Uterus (tissue), 4 donors: ENCODE measurements around the gene COL13A1. TPM values are rescaled to one million over a fixed set of nuclear protein-coding genes. Genes with fewer than 3 reads are reported as not detected.

ENCODE experiments used
- DNase-seq, 2 donors: peaks; one replicate each; pipeline ENCODE4 v3.0.0-alpha.2; 2019 to 2020
- H3K27ac ChIP-seq, 2 donors: fragments of 200-600 bp; sonication (generic); 1 replicate in 1 of 2; 2 replicates in 1 of 2; pipeline ENCODE4 v1.5.1; 2016 to 2018
- H3K27me3 ChIP-seq, 2 donors: fragments of 200-600 bp; sonication (generic); one replicate each; pipeline ENCODE4 v1.5.1; 2018 to 2019; ENCODE audit warnings: control low read depth in 1 of 2
- H3K36me3 ChIP-seq, 2 donors: fragments of 200-600 bp; sonication (generic); one replicate each; pipeline ENCODE4 v1.5.1; 2019; ENCODE audit warnings: control low read depth in 1 of 2
- H3K4me1 ChIP-seq, 2 donors: fragments of 200-600 bp; sonication (generic); one replicate each; pipeline ENCODE4 v1.5.1; 2018 to 2019; ENCODE audit warnings: control low read depth in 1 of 2
- H3K4me3 ChIP-seq, 2 donors: fragments of 200-600 bp; sonication (generic); 1 replicate in 1 of 2; 2 replicates in 1 of 2; pipeline ENCODE4 v1.5.1; 2018 to 2019; ENCODE audit warnings: mild to moderate bottlenecking in 1 of 2
- H3K9me3 ChIP-seq, 2 donors: fragments of 200-600 bp; sonication (generic); one replicate each; pipeline ENCODE4 v1.5.1; 2019; ENCODE audit warnings: control low read depth in 1 of 2
- POLR2A ChIP-seq, 2 donors: fragments of 450-650 bp; IDR thresholded peaks; one replicate each; pipeline ENCODE4 v1.6.1; 2016; ENCODE audit warnings: antibody characterized with exemption in 2 of 2, mild to moderate bottlenecking in 1 of 2, moderate library complexity in 1 of 2
- intact Hi-C: fragments of 100-400 bp; cut with DNase I; formaldehyde crosslinking; loops from one replicate; pipeline ENCODE4 v1.15.1; 2023; ENCODE audit warnings: low total_unique reads
- total RNA-seq, 4 donors: library from RNA; depleted of rRNA in 3 of 4; stranded (reverse); fragments of >200 nt in 3 of 4; gene quantifications; one replicate each; pipeline versions ENCODE4 v1.1.0 to v1.2.4, GENCODE V29; 2014 to 2023
- TF ChIP-seq, protein P1 (sequence below), 4 experiments: fragments of 200-600 bp in 2 of 4; fragments of 450-650 bp in 2 of 4; sonication (generic) in 2 of 4; IDR thresholded peaks; one replicate each; pipeline ENCODE4 v1.5.1; 2016 to 2019; ENCODE audit warnings: antibody characterized with exemption in 4 of 4, mild to moderate bottlenecking in 2 of 4, moderate library complexity in 1 of 4
- donor health status: DM: yes; HTN: yes; CAD: no.

Gene COL13A1
- total RNA-seq, 4 donors from 2014 or later = 2.1 to 13.9 (median 3.6) TPM; not detected in 1

DNA sequence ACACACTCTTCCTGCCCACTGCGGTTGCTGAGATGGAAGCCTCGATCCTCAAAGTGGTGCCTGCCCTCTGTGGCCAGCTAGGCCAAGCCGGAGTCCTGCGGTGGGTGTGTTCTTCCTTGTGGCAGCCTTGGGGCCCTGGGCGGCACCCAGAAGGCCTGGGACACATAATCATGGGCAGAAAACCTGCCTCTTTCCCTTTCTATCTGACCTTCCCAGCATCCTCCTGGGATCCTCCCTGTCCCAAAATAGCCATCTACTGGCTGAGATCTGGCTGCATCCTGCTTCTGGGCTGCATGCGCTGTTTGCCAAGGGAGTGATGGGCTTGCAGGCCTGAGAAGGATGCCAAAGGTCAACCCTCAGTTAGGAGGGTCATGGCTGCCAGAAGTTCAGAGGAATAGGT is 23.9 kb downstream of the COL13A1 start:
- no peak for DNase-seq
- Histone ChIP-seq H3K9me3 (no peaks in the 10 kb centered on the region), H3K4me1 (no peaks in the 10 kb centered on the region), H3K4me3 (no peak overlapping the region), H3K27ac (no peak overlapping the region), H3K36me3 (no peaks in the 10 kb centered on the region), H3K27me3 (no peaks in the 10 kb centered on the region)
- intact Hi-C loops = no loop called here
- TF ChIP-seq, protein P1, sequence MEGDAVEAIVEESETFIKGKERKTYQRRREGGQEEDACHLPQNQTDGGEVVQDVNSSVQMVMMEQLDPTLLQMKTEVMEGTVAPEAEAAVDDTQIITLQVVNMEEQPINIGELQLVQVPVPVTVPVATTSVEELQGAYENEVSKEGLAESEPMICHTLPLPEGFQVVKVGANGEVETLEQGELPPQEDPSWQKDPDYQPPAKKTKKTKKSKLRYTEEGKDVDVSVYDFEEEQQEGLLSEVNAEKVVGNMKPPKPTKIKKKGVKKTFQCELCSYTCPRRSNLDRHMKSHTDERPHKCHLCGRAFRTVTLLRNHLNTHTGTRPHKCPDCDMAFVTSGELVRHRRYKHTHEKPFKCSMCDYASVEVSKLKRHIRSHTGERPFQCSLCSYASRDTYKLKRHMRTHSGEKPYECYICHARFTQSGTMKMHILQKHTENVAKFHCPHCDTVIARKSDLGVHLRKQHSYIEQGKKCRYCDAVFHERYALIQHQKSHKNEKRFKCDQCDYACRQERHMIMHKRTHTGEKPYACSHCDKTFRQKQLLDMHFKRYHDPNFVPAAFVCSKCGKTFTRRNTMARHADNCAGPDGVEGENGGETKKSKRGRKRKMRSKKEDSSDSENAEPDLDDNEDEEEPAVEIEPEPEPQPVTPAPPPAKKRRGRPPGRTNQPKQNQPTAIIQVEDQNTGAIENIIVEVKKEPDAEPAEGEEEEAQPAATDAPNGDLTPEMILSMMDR (IDR thresholded peaks at IDR 0.05) = no peak
- TF ChIP-seq POLR2A (IDR thresholded peaks at IDR 0.05) = no peak

DNA sequence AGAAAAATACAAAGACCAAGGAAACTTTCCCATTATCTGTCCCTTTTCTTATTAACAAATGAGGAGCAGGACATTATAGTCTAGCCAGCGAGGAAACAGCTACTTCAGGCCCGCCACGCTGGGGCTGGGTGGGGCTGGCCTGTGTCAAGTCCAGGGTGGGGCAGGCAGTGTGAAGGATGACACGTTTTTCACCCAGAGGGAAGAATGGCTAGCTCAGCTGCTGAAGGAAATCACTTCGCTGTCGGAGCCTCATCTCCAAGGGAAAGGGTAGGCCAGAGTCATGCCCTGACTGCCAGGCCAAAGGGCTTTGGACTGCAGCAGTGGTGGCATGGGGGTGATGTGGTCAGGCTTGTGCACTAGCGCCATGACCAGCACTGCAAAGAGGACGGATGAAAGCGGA is 24.4 kb downstream of the COL13A1 start:
- DNase-seq = no peak
- no peak overlapping the region for H3K27ac ChIP-seq
- no peaks in the 10 kb centered on the region for H3K4me1 ChIP-seq
- H3K4me3 ChIP-seq = no peak overlapping the region
- intact Hi-C loops = no loop called here
- H3K27me3 ChIP-seq = no peaks in the 10 kb centered on the region
- H3K36me3 ChIP-seq = no peaks in the 10 kb centered on the region
- no peak for TF ChIP-seq POLR2A (IDR thresholded peaks at IDR 0.05)
- TF ChIP-seq, protein P1 (IDR thresholded peaks at IDR 0.05) = no peak
- no peaks in the 10 kb centered on the region for H3K9me3 ChIP-seq

DNA sequence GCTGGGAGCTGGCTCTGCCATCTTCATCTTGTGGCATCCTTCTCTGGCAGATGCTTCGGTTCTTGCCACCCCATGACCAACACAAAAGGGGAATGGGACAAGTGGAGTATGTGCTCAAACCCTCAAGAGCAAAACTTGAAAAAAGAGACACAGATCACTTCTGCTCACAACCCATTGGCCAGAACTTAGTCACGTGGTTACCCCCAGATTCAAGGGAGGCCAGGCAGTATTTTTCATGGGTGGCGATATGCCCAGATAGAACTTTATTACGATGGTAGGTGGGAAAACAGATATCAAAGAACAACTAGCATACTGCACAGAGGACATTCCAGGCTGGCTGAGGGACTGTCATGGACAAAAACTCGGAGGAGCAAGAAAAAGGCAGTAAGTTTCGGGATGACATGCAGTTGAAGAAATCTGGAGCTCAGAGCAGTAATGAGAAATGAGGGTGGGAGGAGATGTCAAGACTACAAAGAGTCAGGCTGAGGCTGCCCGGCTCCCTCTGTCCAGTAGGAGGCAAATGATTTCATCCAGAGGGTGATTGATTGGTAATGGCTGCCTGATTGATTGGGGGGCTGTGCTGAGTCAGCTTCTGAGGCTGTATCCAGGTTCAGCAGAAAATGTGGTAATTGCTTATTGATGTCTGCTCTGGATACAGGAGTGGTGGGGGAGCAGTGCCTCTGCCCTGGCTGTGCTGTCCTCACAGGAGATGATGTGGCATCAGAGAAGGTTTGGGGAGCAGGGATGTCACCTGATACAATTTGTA is 25.3 kb downstream of the COL13A1 start:
- H3K4me1 ChIP-seq = no peaks in the 10 kb centered on the region
- H3K27me3 ChIP-seq = no peaks in the 10 kb centered on the region
- no peaks in the 10 kb centered on the region for H3K9me3 ChIP-seq
- no peak overlapping the region for H3K4me3 ChIP-seq
- TF ChIP-seq, protein P1 (IDR thresholded peaks at IDR 0.05) = no peak
- no peak for TF ChIP-seq POLR2A (IDR thresholded peaks at IDR 0.05)
- intact Hi-C loops = no loop called here
- no peak for DNase-seq
- H3K27ac ChIP-seq = no peak overlapping the region
- no peaks in the 10 kb centered on the region for H3K36me3 ChIP-seq

DNA sequence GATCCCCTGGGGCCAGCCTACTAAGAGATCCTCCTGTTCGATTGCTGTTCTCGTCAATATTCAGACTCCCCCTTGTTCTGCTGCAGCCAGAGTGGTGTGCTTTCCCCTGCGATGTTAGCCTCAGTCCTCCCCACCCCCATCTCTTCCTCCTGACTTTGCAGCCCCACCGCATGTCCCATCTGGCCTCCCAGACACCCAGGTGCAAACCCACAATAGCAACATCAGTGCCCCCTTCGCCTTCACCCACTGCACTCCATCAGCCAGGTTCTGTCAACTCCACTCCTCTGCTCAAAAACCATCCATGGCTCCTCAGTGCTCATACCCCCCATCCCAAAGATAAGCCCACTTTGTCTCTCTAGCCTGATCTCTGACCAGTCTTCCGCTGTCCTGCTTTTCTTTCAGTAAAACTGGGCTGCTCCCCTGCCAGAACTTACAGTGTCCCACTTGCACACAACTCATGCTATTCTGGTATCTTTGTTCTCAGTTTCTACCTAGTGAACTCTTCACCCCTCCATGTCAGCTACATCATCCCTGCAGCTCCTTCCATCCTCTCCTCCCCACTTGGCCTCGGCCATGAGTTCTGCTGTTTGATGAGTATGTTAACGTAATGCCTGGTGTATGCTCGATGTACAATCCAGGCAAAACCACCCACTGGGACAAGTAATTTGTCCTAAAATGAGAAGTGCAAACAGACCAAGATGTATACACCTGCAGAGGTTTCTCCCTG is 26.6 kb downstream of the COL13A1 start:
- Histone ChIP-seq H3K36me3 (no peaks in the 10 kb centered on the region), H3K27me3 (no peaks in the 10 kb centered on the region), H3K4me1 (no peaks in the 10 kb centered on the region), H3K4me3 (no peak overlapping the region), H3K27ac (no peak overlapping the region), H3K9me3 (no peaks in the 10 kb centered on the region)
- intact Hi-C loops = no loop called here
- DNase-seq = no peak
- TF ChIP-seq POLR2A (IDR thresholded peaks at IDR 0.05) = no peak
- TF ChIP-seq, protein P1 (IDR thresholded peaks at IDR 0.05) = no peak

DNA sequence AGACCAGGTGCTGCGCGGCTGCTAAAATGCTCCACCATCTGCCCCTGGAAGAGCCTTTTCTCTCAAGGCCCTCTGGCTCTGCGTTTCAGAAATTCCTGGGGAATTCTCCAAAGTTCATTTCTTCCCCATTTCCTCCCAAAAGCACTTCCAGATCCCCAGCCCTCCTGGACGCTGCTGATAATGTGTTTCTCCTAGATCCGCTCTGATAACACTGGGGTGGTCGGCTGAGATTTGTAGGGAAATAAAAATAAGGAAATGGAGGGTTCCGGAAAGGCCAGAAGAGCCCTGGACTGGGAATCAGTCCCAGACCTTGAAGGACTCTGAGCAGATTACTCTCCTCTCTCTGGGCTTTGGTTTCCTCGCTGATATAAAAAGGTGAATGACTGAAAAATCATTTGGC is 28.1 kb downstream of the COL13A1 start:
- H3K36me3 ChIP-seq = no peaks in the 10 kb centered on the region
- H3K27me3 ChIP-seq = no peaks in the 10 kb centered on the region
- no peaks in the 10 kb centered on the region for H3K9me3 ChIP-seq
- intact Hi-C loops = no loop called here
- no peak overlapping the region for H3K4me3 ChIP-seq
- TF ChIP-seq, protein P1 (IDR thresholded peaks at IDR 0.05) = no peak
- no peak for TF ChIP-seq POLR2A (IDR thresholded peaks at IDR 0.05)
- no peaks in the 10 kb centered on the region for H3K4me1 ChIP-seq
- no peak for DNase-seq
- no peak overlapping the region for H3K27ac ChIP-seq
